GM13976 (cell line): ENCODE data around the gene AK6.
"Not testable (repeated sequence)": the region's sequence is repeated elsewhere in the genome, so short reads cannot be mapped to it uniquely, and the experiment has no call there.

Experiments
- DNase-seq: peaks from one replicate; pipeline ENCODE4 v3.0.0; 2012; ENCODE audit warnings: low spot score
- in situ Hi-C: fragments of 300-500 bp; cut with MboI; formaldehyde crosslinking; loops from one replicate; pipeline ENCODE4 v1.12.0; 2022; ENCODE audit warnings: low sequenced_read_pairs, mixed read lengths, inconsistent platforms; ENCODE audit not compliant: unreplicated experiment
- TF ChIP-seq, protein P1 (sequence below): IDR thresholded peaks from 2 replicates; pipeline ENCODE4 v1.5.1; 2012; ENCODE audit warnings: borderline replicate concordance, mild to moderate bottlenecking; ENCODE audit not compliant: insufficient read depth; ENCODE audit errors: extremely low read depth, missing control alignments, control extremely low read depth

AK6 gene

DNA sequence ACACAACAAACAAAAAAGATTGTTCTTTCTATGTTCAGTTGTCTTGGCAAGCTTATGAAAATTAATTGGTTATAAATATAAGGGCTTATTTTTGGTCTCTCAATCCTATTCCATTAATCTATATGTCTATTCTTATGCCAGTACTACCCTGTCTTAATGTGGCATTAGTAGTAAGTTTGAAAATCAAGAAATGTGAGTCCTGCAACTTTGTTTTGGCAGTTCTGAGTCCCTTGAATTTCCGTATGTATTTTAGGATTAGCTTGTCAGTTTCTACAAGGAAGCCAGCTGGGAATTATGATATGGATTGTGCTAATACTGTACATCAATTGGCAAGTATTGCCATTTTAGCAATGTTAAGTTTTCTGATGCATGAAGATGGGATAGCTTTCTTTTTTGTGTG, 26.2 kb downstream of the AK6 start:
- TF ChIP-seq, protein P1, sequence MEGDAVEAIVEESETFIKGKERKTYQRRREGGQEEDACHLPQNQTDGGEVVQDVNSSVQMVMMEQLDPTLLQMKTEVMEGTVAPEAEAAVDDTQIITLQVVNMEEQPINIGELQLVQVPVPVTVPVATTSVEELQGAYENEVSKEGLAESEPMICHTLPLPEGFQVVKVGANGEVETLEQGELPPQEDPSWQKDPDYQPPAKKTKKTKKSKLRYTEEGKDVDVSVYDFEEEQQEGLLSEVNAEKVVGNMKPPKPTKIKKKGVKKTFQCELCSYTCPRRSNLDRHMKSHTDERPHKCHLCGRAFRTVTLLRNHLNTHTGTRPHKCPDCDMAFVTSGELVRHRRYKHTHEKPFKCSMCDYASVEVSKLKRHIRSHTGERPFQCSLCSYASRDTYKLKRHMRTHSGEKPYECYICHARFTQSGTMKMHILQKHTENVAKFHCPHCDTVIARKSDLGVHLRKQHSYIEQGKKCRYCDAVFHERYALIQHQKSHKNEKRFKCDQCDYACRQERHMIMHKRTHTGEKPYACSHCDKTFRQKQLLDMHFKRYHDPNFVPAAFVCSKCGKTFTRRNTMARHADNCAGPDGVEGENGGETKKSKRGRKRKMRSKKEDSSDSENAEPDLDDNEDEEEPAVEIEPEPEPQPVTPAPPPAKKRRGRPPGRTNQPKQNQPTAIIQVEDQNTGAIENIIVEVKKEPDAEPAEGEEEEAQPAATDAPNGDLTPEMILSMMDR = no peak
- DNase-seq = no peak
- in situ Hi-C loops = no loop called here

DNA sequence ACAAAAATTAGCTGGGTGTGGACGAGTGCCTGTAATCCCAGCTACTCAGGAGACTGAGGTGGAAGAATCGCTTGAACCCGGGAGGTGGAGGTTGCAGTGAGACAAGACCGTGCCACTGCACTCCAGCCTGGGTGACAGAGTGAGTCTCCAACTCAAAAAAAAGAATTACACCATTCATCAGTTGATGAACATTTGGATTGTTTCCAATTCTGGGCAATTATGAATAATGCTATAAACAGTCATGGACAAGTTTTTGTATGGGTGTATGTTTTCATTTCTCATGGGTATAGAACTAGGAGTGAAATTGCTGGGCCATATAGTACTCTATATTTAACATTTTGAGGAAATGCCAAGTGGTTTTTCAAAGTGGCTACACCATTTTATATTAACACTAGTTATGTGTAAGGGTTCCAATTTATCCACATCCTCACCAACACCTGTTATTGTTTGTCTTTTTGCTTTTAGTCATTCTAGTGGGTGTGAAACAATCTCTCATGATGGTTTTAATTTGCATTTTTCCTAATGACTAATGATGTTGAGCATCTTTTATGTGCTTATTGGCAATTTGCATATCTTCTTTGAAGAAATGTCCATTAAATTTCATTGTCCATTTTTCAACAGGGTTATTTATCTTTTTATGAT, 27.7 kb downstream of the AK6 start:
- DNase-seq = no peak
- in situ Hi-C loops = no loop called here
- TF ChIP-seq, protein P1 = no peak

DNA sequence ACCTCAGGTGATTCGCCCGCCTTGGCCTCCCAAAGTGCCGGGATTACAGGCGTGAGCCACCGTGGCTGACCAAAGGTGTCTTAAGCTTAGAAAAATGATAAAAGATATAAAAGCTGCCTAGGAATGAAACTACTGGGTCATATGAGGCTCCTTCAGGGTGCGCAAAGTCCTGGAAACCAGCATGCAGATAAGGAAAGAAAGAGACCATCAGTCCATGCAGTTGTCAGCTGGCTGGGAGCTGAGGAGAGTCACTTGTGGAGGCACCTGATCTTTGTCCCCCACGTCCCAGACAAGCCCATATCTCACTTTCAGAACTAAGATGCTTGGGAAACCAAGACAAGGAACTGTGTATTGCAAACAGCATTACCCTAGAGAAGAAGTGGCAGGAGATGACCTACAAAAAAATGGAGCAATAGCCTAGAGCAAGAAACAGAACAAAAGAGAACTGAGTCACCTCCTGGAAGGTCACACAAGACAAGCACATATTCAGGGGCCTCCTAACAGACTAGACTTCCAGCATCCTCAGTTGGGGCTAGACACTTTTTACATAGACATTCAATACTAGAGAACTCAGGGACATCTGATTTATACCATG, 33.9 kb downstream of the AK6 start:
- no peak for DNase-seq
- in situ Hi-C loops = no loop called here
- TF ChIP-seq, protein P1 = no peak

DNA sequence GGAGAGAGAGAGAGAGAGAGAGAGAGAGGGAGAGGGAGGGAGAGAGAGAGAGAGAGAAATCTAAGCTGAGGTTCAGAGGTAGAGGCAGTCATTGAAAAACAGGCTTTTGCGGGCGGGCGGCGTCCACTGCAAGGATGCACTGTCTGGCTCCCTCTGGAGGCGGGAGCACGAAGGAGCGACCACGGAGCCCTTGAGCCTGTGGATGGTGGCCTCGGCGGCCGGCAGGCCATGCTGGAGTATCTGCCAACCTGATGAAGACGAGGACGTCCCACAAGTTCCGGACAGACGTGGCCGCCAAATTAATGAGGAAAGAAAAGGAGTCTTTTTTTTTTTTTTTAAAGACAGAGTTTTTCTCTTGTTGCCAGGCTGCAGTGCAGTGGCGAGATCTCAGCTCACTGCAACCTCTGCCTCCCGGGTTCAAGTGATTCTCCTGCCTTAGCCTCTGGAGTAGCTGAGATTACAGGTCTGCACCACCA, 34.5 kb downstream of the AK6 start:
- DNase-seq = peak; percentile 80
- in situ Hi-C loops = no loop called here
- TF ChIP-seq, protein P1 = peak; percentile 89

DNA sequence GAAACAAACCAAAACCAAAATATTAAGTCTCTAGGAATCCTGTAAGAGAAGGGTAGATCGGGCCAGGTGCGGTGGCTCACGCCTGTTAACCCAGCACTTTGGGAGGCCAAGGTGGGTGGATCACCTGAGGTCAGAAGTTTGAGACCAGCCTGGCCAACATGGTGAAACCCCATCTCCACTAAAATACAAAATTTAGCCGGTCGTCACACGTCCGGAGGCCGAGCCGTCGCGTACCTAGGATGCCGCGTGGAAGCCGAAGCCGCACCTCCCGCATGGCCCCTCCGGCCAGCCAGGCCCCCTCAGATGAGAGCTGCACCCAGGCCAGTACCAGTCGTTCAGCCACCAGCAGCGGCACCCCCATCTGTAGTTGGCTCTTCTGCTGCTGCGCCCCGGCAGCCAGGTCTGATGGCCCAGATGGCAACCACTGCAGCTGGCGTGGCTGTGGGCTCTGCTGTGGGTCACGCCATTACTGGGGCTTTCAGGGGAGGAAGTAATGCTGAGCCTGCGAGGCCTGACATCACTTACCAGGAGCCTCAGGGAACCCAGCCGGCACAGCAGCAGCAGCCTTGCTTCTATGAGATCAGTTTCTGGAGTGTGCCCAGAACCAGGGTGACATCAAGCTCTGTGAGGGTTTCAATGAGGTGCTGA, 35.5 kb downstream of the AK6 start:
- in situ Hi-C loops, DNase-seq: not testable (repeated sequence)

DNA sequence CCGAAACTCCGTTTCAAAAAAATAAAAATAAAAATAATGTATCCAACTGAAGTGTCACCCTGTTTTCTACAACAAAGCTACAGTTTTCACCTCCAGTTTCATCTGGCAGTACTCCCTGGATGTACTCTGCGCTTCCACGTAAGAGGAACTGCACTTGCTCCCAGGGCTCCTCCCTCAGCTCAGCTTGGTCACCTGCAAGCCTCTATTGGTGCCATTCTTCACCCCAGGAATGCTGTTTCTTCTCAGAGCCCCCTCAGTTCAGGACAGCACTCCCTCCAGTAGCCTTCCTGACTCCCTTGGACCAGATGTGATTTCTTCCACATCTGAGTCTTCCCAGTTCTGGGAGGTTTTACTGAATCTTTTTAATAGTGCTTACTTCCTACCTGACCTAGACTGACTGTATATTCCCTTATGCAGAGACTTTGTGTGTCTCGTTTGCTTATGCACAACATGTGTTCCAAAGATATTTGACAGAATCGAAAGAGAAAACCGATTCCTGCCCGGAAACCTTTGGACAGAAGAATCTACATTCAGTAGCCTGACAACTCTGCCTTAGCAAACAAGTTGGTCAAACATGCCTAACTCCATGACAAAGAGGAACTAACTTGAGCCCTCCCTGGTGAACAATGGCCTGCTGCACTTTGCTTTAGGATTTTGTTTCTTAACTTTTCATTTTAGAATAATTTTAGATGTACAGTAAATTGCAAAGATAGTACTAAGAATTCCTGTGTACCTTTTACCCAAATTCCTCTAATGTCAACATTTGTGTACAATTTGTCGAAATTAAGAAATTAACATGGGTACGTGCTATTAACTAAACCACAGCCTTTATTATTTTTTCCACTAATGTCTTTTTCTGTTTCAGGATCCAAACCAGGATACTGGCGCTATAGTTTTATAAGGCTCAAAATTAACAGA, 37.5 kb downstream of the AK6 start:
- DNase-seq = peak; percentile 39
- TF ChIP-seq, protein P1 = no peak
- in situ Hi-C loops = no loop called here
